GM19351 (cell line): ENCODE results near the gene EFCAB8.
"Not testable (repeated sequence)": the region's sequence is repeated elsewhere in the genome, so short reads cannot be mapped to it uniquely, and the experiment has no call there.

Experiments
- ATAC-seq: cut with Tn5 transposase; IDR thresholded peaks from one replicate; pipeline ENCODE4 v1.9.1; 2021; ENCODE audit warnings: mild to moderate bottlenecking, moderate library complexity; ENCODE audit not compliant: unreplicated experiment

The EFCAB8 gene

GRCh38 chr20:32943490-32944052 is 84.8 kb downstream of the EFCAB8 start:
- no peak for ATAC-seq

DNA sequence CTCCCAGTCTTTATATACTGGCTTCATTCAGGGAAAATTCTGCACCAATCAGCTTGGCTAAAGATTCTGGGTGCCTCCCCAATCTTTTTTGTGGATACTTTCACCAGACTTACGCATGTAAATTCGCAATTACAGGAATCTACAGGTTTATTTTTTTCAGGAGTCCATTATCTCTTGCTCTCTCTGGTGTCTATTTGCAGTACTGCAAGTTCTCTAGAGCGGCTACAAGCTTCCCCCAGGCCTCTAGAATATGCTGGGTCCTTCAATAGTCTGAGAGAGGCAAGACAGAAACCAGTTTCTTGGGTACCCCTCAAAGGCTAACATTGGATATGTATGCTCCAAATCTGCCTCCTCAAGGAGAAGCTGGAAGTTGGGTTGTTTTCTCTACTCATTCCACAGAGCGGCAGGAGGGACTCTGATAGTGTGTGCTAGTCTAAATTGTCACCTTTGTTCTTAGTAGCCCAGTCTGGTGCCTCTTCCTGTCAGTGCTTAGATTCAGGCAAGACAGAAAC is 87.0 kb downstream of the EFCAB8 start:
- no peak for ATAC-seq

DNA sequence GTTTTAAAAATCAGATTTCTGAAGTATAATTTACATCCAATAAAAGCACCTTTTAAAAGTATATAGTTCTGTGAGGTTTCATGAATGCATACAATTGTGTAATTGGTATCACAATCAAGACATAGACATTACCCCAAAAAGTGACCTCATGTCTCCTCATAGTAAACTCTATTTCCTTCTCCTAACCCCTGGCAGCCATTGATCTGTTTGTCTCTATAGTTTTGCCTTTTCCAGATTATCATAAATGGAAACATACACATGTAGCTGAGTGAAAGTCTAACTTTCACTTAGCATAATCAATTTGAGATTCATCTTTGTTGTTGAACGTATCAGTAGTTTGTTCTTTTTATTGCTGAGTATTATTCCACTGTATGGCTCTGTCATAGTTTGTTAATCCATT is 87.9 kb downstream of the EFCAB8 start:
- ATAC-seq: no peak

DNA sequence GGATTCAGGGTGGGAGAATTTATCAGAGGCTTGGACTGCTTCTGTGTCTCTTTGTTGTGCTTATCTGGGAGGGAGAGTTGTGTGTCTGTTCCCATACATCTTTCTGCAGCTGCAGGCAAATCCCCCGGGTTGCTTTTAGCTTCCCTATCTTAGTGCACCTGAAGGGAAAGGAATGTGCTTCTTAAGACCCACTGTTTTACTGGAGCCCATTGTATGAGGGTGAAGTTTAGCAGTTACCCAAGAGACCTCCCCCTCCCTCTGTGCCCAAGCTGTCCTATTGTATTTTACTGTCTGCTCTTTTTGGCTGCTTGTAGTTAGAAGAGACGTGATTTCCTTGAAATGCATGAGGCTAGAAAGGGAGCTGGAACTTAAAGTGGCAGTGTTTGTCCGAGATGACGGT is 91.8 kb downstream of the EFCAB8 start:
- ATAC-seq: not testable (repeated sequence)

- no peak for ATAC-seq
Observed at GRCh38 chr20:32957459-32957858, 98.7 kb downstream of the EFCAB8 start.

GRCh38 chr20:32958574-32958973 is 99.9 kb downstream of the EFCAB8 start:
- ATAC-seq: no peak

DNA sequence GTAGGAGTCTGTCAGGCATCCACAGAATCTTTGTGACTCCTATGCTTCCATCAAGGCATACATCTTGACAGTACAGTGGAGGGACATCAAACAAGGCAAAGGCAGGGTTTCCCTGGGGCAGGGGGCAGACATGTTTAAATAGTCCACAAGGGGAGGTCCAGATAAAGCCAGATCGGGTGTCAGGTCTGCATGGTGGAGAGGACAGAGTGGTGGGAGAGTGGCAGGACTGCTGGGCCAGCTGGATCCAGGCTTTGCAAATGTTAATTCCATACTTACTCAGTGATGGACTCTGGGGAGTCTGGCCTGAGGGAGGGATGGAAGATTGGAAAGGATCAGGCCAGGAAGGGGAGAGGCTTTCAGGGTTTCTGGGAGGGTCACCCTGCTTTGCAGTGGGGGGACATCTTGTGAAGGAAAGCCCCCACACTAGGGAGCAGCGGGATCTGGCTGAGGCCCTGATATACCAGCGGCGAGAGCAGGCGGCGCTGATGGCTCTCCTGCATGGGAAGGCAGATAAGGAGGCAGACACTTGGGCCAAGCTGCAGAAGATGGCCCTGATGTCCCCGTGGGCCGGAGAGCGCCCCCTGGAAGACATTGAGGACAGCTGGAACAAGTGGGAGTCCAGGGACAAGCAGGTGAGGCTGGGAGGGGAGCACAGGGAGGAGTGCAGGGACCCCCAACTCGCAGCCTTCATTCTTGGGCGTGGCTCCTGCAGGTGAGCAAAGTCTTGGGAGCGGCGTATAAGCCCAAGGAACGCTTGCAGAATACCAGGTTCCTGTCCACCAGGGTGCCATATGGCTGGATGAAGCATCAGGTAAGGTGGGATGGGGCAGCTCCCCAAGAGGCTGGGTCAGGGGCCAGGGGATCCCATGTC is 100.9 kb downstream of the EFCAB8 start:
- no peak for ATAC-seq

DNA sequence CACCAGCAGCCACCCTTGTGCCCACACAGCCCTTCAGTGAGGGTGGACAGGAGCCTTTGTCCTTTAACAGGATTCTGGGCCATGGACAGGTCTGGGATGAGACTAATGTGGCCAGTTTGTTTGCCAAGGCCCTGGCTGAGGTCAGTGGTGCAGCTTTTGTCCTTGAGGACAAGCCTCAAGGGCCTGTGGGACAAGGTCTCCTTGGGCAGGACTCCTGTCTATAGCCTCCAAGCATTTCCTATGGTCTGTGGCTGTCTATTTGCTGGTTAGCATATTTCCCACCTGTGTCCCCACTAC is 101.4 kb downstream of the EFCAB8 start:
- no peak for ATAC-seq

GRCh38 chr20:32960849-32961731 is 102.4 kb downstream of the EFCAB8 start:
- ATAC-seq: no peak

GRCh38 chr20:32962053-32962452 is 103.3 kb downstream of the EFCAB8 start:
- no peak for ATAC-seq

GRCh38 chr20:32962646-32963045 is 103.9 kb downstream of the EFCAB8 start:
- ATAC-seq: not testable (repeated sequence)

DNA sequence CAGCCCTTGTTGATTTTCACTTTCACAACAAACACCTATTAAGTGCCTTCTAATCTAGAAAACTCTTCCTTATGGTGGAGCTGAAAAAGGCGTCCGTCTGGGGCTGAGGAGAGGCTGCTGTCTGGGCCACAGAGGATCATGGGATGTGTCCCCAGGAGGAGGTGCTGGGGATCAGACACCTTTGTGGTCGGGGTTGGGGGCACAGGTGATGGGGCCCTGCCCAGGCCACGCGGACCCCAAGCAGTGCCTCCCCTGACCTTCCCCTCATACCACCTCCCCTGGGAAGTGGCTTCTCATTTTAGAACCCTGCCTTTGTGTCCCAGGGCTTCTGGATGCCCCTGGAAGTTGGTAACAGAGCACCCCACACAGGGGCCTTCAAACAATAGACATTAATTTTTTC is 104.5 kb downstream of the EFCAB8 start:
- no peak for ATAC-seq

GRCh38 chr20:32964575-32964974 is 105.9 kb downstream of the EFCAB8 start:
- no peak for ATAC-seq

GRCh38 chr20:32965115-32965514 is 106.4 kb downstream of the EFCAB8 start:
- ATAC-seq: no peak

- ATAC-seq: no peak
Observed at GRCh38 chr20:32965581-32966373, 107.1 kb downstream of the EFCAB8 start.

GRCh38 chr20:32966382-32966781 is 107.7 kb downstream of the EFCAB8 start:
- no peak for ATAC-seq

DNA sequence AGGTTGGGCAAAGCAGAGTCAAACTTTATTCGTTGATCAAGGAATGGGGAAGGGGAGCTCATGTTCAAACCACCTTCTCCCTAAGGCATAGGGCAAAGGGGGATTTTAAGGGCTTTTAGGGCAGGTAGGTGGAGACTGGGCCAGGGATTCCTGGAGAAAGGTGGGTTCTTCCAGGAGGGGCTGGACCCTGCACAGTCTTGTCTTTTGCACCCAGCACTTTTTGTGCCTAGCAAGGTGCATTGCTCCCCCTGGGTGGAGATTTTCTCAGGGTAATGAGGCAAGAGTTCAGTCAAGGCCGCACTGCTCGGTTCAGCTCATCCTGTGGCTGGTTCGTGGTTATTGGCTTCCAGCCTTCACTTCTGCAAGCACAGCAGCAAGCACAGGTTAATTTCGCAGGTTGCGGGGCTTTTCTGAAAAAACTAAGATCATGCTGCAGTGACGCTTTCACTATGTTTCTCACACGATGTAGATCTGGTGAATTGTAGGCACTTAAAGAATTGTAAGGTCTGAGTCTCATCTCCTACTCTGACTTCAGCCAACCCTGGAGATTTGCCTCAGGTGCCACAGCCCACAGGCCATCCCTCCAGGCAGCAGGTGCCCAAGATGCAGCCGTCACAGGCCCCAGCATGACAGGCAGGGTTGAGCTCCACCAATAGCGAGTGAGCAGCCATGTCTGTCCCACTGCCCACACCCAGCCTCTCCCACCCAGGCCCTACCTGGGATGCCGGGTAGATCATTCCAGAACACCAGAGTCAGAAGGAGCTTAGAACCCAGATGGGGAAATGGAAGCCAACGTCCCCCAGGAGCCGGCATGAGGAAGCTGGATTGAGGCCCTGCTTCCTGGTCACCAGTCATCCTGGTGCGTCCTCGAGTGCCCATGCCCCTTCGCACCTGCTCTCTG is 108.4 kb downstream of the EFCAB8 start:
- no peak for ATAC-seq

DNA sequence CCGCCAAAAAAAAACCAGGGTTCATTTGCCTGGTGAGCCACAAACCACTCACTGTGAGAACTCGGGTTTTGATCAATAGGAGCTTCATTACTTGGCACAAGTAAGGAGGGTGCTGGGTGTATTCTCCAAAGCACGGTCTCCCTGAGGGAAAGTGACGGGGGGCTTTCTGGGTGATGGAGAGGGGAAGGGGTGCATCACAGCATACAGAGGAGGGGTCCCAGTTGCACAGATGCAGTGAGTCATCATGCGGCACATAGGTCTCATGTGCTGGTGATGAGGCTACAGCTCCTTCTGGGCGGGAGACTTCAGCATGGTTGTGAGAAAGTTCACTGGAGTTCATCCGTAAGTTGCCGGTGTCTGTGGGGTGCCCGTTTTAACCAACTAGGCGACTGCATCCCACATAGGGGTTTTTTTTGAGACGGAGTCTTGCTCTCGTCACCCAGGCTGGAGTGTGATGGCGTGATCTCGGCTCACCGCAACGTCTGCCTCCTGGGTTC is 109.3 kb downstream of the EFCAB8 start:
- ATAC-seq: no peak

DNA sequence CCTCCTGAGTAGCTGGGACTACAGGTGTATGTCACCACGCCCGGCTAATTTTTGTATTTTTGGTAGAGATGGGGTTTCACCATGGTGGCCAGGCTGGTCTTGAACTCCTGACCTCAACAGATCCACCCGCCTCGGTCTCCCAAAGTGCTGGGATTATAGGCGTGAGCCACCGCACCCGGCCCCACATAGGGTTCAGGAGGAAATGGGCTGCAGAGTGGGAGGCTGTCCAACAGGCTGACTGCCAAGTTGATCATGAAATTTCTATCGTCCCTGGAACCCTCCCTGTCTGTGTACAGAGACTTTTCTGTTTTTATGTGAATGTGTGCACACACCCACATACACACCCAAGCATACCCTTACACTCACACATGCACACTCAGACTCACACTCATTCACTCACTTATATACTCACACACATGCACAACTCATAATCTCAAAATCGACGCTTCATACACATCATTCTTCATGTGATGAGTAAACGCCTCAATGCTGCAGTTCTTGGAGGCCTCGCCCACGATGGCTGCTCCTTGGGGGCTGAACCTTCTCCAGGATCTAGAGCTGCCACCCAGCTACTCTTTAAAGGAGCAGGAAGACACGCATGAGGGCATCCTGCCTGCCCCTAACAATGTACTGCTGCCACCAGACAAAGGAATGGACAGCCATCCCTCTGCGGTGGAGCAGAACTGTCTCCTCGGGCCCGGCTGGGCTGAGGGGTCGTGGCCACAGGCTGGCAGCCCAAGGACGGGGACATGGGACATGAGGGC is 109.9 kb downstream of the EFCAB8 start:
- no peak for ATAC-seq
